Stimulated activated CD4-positive, alpha-beta T cell treated with anti-CD3 and anti-CD28 coated beads, TNF-alpha, amount 100 ng/mL, for 24 hours (primary cell): ENCODE data around the gene TRIM33.
"Not testable (repeated sequence)": the region's sequence is repeated elsewhere in the genome, so short reads cannot be mapped to it uniquely, and the experiment has no call there.

Experiments used
- DNase-seq, 3 experiments: peaks; one replicate each; pipeline ENCODE4 v3.0.0-alpha.2; 2020; ENCODE audit warnings: low read depth in 3 of 3

Gene TRIM33

DNA sequence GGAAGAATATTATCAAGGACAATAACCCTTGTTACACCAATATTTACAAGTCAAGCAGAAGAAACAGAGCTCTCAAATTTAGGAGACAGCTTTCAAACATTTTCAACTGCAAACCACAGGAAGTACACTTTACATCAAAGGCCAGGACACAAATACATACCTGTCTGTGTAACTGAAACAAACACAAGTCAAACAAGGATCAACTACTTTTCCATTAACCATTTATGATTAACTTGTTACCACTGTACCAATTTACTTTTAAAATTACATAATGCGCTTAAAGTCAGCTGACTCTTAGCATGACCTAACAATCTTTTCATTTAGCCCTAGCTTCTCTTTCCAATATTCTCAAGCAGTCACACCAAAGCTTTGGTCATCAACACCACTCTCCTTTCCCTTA, 43.5 kb downstream of the TRIM33 start:
- DNase-seq, result no peak

DNA sequence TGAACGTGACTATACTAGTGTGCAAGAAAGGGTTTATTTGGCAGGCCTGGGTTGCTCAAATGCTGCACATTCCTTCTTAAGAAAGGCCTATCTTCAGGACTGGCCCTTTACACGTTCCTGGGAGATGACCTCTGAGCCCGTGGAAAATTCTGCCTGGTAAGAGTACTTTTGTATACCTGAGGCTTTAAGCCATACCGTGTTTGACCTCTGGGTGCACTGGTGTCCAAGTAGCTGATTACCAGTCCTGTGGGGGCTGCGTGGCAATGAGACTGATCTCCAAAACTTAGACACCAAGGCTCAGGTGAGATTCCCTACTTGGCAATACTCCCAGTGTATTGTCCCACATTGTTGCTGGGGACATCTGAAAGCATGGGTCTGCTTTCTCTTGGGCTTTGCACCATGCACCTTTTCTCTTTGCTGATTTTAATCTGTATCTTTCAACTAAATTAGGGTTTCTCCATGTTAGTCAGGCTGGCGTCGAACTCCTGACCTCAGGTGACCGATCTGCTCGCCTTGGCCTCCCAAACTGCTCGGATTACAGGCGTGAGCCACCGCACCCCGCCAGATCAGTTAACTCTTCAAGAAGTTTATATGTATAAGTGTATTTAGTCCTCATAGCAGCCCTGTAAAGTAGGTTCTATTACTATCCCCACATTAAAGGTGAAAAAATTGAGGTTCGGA, 44.5 kb downstream of the TRIM33 start:
- no peak for DNase-seq

DNA sequence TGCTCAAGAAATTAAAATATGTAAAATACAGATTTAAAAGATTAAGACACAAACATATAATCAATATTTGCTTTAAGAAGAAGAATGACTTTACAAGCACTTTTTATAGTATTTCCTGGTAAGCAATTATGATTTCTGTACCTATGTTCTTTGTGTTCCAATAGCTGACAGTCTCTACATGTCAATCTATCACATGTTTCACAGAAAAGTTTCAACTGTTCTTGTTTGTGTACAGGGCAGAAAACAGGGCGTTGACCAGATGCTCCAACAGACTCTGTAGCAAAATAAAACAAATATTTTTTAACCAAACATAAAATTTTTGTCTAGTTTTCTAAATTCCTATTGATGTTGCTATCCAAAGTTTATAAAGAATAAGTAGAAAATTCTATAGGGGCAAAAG, 48.0 kb downstream of the TRIM33 start:
- no peak for DNase-seq

DNA sequence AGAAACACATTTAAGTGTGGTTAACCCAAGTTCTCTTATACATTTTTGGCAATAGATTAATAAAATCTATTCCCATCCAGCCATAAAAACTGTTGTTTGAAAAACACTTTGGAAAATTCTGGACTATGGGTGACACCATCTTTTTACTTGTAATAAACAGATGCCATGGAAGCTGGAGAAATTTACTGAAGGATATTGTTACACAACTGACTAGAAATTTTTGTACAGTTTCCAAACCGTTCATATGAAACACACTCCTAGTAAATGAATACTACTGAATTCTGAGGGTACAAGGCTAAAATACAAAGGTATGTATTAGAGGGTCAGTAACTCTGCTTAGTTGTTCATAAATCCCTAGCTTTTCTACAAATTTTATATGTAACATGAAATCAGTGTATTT, 48.7 kb downstream of the TRIM33 start:
- no peak for DNase-seq

DNA sequence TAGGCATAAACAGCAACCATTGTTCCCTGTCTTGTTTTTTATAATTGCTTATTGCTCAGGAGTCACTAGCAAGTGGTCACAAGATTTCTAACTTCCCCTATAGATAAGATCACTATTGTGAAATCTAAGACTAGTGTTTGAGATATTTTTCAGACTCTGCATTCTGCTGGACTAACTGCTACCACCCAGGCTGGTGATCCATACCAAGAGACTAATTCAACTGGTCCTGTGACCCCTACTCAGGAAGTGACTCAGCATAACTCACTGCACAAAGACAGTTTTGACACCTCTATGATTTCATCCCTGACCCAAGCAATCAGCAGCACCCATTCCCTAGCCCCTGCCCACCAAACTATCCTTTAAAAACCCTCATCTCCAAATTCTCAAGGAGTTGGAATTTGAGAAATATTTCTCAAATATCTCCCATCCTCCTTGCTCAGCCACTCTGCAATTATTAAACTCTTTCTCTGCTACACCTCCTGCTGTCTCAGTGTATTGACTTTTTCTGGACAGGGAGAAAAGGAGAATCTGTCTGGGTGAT, 52.7 kb downstream of the TRIM33 start:
- DNase-seq, result no peak

DNA sequence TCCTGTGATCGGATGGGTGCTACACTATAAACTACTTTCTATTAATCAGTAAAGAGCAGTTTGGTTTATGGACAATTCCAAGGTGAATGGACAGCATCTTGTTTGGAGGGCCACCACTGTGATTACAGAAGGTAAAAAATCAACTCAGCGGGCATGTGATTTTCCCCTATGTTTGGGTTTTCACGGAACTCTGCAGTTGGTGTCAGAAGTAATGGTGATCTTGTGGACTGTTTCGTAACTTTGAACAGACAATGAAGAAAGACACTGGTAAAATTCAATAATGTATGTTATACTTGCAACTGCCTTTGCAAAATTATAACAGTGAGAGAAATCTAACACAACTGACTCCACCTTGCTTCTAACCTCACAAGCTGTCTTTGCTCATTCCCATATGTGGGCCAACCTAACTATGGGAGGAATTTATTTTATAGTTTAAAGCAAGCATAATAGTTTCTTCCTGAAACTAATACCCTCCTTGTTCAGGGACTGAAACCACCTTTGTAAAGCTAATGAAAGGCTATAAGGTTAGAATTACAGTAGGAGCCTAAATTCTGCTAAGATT, 53.2 kb downstream of the TRIM33 start:
- DNase-seq, result no peak

DNA sequence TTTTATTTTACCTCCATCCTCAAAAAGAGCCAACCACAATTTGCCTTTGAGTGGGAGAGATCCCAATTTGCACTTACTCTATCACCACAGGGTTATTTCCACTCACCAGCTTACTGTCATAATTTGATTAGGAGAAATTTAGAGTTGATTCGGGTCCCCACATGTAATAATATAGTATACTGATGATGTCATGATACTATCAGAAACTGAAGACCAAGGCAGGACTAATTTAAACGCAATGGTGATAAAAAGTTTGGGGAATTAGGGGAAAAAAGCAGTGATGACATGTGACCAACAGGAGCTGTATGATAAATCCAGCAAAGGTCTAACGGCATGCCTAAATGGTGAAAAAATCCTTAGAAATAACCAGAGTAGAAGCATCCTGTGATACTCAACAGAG, 54.4 kb downstream of the TRIM33 start:
- no peak for DNase-seq

DNA sequence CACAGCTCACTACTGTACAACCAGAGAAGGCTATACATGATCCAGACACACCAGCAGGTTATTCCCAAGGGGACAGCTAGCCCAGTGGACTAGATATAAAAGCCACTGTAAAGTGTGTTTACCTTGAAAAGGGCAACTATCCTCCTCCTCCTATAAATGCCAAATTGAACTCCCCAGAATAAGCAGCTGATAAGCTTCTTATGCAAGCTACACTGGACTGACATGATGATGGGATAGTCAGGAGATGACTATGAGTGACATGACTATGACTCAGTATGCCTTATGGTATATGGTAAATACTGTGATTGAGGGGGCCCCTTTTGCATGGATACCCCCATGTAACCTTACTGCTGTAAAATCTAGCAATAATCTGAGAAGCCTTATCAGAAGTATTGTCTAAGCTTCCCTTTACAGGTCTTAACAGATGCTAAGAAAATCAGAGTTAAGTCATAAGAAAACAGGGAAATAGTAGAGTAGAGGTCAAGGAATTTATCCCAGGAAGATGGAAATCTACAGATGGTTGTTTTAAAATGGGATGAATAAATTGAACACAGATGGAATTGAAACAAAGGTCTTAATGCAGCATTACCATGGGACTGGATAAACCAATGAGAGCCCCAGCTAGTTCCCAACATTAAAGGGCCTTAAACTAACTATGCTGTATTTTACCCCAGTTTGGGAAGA, 55.8 kb downstream of the TRIM33 start:
- no peak for DNase-seq

DNA sequence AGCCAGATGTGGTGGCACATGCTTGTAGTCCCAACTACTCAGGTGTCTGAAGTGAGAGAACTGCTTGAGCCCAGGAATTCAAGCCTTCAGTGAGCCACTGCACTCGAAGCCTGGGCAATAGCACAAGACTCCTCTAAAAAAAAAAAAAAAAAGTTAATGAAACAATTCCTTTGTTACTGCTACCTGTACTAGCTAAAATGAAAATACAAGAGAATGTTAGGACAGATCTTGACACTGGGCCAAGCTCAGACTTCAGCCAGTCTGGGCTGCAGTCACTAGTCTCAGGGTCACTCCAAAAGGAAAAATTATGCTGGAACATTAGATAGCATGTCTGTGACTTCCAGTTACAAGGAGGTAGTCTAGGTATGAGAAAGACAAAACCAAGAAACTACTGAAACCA, 56.5 kb downstream of the TRIM33 start:
- no peak for DNase-seq

DNA sequence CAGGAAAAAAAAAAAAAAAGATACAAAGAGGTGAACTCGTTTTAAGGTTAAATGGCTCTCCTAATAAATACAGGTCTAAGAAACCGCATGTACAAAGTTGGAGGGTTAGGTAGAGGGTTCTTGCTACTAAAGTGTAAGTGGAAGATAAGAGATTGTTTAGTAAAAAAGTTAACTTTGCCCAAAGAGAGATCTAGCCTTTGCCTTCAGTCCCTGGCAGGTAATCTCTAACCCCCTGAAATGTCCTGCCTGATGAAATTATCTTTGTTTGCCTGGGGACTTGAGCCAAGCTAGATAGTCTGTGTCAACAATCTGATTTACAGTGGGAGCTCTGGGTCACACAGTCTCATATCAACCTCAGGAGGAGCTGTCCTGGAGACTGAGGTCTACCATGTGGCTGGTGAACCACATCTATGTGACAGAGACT, 57.6 kb downstream of the TRIM33 start:
- no peak for DNase-seq

DNA sequence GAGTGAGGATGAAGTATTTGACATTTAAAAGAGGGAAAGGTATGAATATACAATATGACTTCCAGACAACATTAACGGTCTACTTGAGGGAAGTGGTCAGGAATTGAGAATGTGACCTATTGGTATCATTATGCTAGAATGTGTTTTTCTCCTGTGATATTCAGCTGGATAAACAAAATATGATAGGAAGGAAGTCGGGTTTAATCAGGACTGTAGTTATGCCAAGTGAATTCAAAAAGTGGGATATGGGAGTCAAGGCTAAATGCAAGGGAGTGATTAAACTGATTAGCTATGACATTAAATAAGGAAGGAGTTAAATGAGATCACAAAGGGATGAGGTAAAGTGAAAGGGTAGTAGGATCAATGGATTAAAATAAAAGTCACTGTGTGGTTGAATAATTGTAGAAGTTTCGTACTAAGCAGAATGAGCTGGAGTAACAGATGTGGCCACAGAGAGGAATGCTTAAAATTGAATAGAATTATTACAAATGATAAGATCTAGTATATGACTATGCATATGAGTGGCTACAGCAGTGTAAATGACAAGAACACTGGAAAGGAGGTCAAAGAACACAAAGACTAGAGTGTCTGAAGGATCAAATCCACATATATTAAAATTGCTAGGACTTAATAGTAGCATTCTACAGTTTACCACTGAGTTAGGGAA, 62.5 kb downstream of the TRIM33 start:
- DNase-seq, result no peak

DNA sequence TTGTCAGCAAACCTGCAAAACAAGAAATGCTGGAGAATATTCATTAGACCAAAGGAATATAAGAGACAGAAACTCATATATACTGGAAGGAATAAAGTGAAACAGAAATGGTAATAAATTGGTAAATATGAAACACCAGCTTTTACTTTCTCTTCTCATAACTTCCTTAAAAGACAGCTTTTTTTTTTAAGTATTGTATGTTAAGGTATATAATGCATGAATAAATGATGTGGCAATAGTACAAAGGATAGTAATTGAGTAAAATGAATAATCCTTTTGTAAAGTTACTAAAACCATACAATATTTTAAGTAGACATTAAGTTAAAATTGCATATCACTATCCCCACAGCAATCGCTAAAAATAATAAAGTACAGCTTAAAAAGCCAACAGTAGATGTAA, 64.8 kb downstream of the TRIM33 start:
- DNase-seq, result no peak

DNA sequence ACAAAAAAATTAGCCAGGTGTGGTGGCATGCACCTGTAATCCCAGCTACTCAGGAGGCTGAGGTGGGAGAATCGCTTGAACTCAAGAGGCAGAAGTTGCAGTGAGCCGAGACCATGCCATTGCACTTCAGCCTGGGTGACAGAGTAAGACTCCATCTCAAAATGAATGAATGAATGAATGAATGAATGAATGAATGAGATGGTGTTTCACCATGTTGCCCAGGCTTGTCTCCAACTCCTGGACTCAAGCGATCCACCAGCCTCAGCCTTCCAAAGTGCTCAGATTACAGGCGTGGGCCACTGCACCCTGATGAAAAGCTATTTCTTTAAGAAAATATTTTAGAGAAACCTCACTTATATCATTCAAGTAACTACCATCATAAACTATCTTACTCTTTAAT, 67.8 kb downstream of the TRIM33 start:
- DNase-seq, result not testable (repeated sequence)

DNA sequence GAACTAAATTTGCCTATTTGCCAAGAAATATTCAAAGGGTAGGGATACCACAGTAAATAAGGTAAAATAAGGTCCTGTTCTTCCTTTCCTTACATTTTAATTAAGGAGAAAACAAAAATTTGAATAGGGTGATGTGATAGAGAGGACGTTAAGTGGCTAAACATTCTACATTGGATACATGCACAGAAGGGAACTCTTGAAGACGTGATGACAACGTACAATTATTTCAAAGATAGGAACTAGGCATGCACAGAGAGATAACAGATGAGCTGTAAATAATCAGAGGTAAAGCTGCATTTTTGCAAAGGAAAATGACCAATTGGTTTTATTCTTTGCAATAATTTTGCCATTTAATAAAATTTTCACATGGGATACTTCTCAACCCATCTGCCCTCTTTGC, 69.7 kb downstream of the TRIM33 start:
- DNase-seq, result no peak

DNA sequence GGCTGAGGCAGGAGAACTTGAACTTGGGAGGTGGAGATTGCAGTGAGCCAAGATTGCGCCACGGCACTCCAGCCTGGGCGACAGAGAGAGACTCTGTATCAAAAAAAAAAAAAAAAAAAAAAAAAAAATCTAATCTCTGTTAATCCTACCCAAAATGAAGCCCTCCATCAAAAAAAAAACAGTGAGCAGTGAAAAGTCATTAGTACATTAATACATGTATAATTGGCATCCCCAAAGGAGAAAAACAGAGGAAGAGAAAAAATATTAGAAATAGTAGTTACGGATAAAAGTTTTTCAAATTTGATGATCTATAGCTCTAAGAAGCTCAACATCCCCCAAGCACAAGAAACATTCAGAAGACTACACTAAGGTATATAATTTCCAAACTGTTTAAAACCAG, 71.6 kb downstream of the TRIM33 start:
- DNase-seq, result no peak

DNA sequence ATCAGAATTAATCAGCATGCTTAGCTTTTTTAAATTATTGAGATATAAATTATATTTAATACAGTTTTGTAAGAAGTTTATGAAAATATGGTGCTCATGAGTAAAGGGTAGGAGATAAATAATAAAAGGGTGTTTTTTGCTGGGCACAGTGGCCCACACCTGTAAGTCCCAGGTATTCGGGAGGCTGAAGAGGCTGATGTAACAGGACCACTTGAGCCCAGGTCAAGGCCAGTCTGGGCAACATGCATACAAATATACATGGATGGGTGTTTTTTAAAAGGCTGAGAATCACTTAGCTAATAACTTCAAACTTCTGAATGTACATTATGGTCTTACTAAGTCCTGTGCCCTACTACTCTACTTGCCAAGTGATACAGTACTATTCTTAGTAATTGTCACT, 73.2 kb downstream of the TRIM33 start:
- DNase-seq, result no peak

DNA sequence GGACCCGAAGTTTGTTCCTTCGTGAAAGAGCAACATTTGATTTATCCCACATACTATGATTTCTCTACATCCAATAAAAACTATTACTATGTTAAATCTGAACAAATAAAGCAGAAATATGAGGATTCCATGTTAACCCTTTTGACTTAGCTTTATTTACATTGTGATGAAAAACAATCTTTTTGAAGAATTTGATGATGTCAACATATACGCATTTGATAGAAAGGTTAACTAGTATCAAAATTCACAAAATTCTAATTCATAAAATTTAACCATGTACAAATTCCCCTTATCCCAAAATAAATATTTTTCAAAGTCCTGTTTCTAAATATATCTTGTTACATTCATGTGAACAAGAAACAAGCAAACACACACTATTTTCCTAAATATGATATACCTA, 74.2 kb downstream of the TRIM33 start:
- no peak for DNase-seq

DNA sequence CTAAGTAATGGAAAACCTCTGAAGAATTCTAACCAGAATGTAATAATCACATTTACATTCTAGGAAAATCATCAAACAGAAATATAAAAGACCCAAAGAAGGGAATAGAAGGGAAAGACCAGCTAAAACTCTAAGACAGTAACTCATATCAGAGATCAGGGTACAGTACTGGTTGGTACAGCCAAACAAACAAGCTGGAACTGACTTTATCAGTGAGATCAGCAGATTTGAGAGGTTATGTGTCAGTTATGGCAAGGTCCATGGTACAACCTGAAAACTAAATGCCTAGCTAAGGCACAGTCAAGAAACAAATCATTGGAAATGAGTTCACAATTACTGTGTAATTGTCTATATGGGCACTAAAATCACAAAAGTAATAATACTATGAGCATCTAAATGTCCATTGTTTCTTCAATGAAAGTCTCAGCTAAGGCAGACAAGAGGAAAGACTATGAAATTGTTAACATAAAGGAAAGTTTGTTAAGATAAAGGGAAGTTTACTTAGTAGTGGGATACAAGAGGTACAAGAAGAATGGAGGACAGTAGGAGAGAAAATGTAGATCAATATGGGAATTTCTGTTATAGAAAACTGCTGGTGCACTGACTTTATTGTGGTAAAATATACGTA, 75.8 kb downstream of the TRIM33 start:
- no peak for DNase-seq

DNA sequence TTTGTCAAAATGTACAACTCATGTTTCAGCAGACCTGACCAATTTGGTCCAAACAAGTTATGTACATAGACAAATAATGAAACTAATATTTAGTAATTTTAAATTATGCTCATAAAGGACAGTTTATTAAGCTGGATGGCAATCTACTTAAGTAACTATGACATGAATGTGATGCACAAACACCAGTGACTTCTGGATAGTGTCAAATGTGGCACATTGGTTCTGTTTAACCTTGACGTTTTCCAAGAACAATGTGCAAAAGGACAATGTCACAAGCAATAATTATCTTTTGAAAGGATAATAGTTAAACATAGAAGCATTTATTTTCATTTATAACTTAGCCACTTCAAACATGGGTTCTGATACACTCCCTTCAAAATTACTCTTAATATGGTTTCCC, 80.0 kb downstream of the TRIM33 start:
- DNase-seq, result no peak

DNA sequence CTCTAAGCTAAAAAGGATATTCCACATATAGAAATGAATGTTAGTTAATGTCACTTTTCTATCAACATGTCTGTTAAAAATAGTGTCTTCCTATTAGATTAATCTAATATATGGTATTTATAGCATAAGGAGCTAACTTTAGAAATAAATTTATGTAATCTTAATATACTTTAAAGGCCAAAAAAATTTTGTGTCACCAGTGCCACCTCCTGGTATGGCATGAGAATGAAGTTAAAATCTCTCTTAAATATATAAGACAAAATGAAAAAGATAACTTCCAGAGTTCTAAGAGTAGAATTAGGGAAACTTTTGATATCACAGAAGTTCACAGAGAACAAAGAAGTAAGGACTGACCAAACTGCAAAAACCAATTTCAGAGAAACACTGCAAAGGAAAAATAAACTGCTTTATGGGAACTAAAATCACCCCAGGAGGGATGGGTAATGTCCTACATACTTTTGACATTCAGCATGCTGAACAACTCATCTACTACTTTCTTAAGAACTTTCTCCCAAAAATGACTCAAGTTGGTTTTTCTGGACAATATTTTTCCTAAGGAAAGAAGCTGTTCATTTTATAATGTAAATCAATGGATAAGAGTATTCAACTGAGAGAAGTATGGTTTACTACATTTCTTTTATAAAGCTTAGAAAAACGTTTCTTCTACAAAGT, 82.8 kb downstream of the TRIM33 start:
- DNase-seq, result no peak

DNA sequence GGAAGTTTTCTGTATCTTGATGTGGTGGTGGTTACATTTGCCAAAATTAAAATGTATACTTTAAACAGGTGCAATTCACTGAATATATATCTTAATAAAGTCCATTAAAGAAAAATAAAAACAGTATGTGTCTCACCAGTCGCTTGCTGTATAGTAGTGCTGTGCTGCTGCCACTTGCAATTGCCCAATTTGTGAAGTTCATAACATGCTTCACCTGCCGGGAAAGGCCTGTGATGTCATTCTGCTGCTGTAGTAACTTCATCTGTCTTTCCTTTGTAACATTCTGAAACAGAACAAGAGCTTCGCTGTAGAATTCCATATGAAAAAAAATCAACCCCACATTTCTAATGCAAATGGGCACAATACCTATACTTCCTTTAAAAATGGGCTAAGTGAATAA, 83.4 kb downstream of the TRIM33 start:
- no peak for DNase-seq

DNA sequence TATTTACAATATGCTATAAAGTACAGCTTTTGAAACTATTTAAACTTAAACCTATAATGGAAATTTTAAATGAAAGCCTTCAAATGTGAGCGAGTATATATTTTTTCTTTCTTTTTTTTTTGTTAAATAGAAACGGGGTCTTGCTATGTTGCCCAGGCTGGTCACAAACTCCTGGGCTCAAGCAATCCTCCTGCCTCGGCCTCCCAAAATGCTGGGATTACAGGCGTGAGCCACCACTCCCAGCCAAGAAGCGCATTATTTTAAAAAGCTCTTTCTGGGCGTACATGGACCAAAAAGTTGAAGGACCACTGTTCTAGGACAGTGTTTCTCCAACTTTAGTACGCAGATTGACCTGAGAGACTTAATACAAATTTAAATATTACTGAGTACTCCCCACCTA, 87.5 kb downstream of the TRIM33 start:
- DNase-seq, result no peak
